Ovary (tissue), 9 donors: ENCODE results near the gene FUCA2. TPM values are rescaled to one million over a fixed set of nuclear protein-coding genes. Genes with fewer than 3 reads are reported as not detected.

Experiments used
- DNase-seq, 5 donors: peaks; one replicate each; pipeline ENCODE4 v3.0.0-alpha.2; 2019 to 2020
- H3K27ac ChIP-seq, 2 donors: fragments of 200-600 bp; one replicate each; pipeline versions ENCODE4 v1.5.1 to v1.8.0; 2019 to 2022
- H3K27me3 ChIP-seq: fragments of 200-600 bp; one replicate; pipeline ENCODE4 v1.8.0; 2022
- H3K36me3 ChIP-seq: fragments of 200-600 bp; sonication (generic); one replicate; pipeline ENCODE4 v1.5.1; 2019
- H3K4me1 ChIP-seq: one replicate; pipeline ENCODE4 v1.8.1; 2013; ENCODE audit warnings: mild to moderate bottlenecking, moderate library complexity; ENCODE audit not compliant: insufficient read depth
- H3K4me3 ChIP-seq: fragments of 200-600 bp; sonication (generic); one replicate; pipeline ENCODE4 v1.5.1; 2017
- H3K9me3 ChIP-seq, 2 donors: fragments of 200-600 bp in 1 of 2; sonication (generic) in 1 of 2; one replicate each; pipeline versions ENCODE4 v1.5.1 to v1.8.1; 2013 to 2019; ENCODE audit warnings: mild to moderate bottlenecking in 1 of 2, moderate library complexity in 1 of 2
- CTCF ChIP-seq, 3 donors: fragments of 450-650 bp in 2 of 3; fragments of 200-600 bp in 1 of 3; IDR thresholded peaks; one replicate each; pipeline versions ENCODE4 v1.5.1 to v1.8.0; 2016 to 2022; ENCODE audit warnings: antibody characterized with exemption in 3 of 3, mild to moderate bottlenecking in 1 of 3
- EP300 ChIP-seq: sonication (generic); formaldehyde crosslinking; IDR thresholded peaks from one replicate; pipeline ENCODE4 v1.6.1; 2017; ENCODE audit warnings: antibody characterized with exemption
- POLR2A ChIP-seq: fragments of 450-650 bp; IDR thresholded peaks from one replicate; pipeline ENCODE4 v1.6.1; 2017; ENCODE audit warnings: antibody characterized with exemption, mild to moderate bottlenecking, moderate library complexity
- WGBS, 3 donors: extraction: QIAGEN DNeasy Blood & Tissue Kit in 1 of 3; methylation state at CpG; one replicate each; pipeline versions ENCODE4 v1.1.5 to v1.1.7; 2013 to 2017; 5-methylcytosine and 5-hydroxymethylcytosine counted together
- intact Hi-C, 4 donors: fragments of 100-400 bp; cut with DNase I; formaldehyde crosslinking; loops; one replicate each; pipeline versions ENCODE4 v1.11.0 to v1.15.1; 2022 to 2023
- polyA plus RNA-seq, 2 donors: library from polyadenylated mRNA; stranded (reverse); fragments of 200-250 nt in 1 of 2; fragments of 350-450 nt in 1 of 2; fragmentation: Illumina TruSeq in 1 of 2; extraction: RNeasy Lipid Tissue Mini Kit (QIAGEN cat#74804) in 1 of 2; gene quantifications; one replicate each; pipeline ENCODE4 v1.2.3, GENCODE V29; 2013 to 2014
- total RNA-seq, 7 donors: library from RNA; depleted of rRNA in 2 of 7; stranded (reverse); fragments of >200 nt in 2 of 7; fragmentation: NEBNext Ultra II Directional in 3 of 7; extraction: Animal tissue kit (Norgen Biotek cat#: 25700) in 3 of 7; gene quantifications; one replicate each; pipeline versions ENCODE4 v1.1.0 to v1.2.4, GENCODE V29; 2016 to 2023
- donor health status: DM: no; HTN: no; CAD: no; lungs with moderate emphysema.
- donor health status: DM: no; HTN: no; CAD: no.
- donor health status: Bipolar disorder and iron deficiency.
- donor health status: DM: yes; HTN: yes; CAD: no.
- donor health status: DM: no; HTN: no; CAD: no.
- donor health status: DM: yes; HTN: yes; CAD: no.

The FUCA2 gene
- total and polyA plus RNA-seq, 9 donors: 23.2 to 68.1 (median 44.8) TPM

GRCh38 chr6:143525356-143525755, 13.8 kb upstream of the FUCA2 start:
- no peak for TF ChIP-seq EP300
- TF ChIP-seq POLR2A: no peak
- no peak for TF ChIP-seq CTCF (IDR thresholded peaks at IDR 0.05)
- Histone ChIP-seq H3K27me3 (no peaks in the 10 kb centered on the region), H3K36me3 (no peaks in the 10 kb centered on the region), H3K4me3 (no peak overlapping the region), H3K9me3 (no peaks in the 10 kb centered on the region), H3K4me1 (no peaks in the 10 kb centered on the region), H3K27ac (no peak overlapping the region)
- no peak for DNase-seq
- WGBS, 3 donors: 89 to 96% (median 92%) methylated on average over 1 of the region's 1 CpG
- intact Hi-C loops: no loop called here

- no peaks in the 10 kb centered on the region for H3K9me3 ChIP-seq
- H3K27me3 ChIP-seq: no peaks in the 10 kb centered on the region
- WGBS, 3 donors: 84 to 88% (median 87%) methylated on average over 8 of the region's 8 CpGs
- no peaks in the 10 kb centered on the region for H3K36me3 ChIP-seq
- no peak for DNase-seq
- no peak for TF ChIP-seq POLR2A
- TF ChIP-seq CTCF (IDR thresholded peaks at IDR 0.05): no peak
- no peak for TF ChIP-seq EP300
- H3K4me1 ChIP-seq: no peaks in the 10 kb centered on the region
- H3K27ac ChIP-seq: no peak overlapping the region
- intact Hi-C loops: no loop called here
- H3K4me3 ChIP-seq: no peak overlapping the region
These were observed 10.6 kb upstream of the FUCA2 start for GRCh38 chr6:143522039-143522600.

GRCh38 chr6:143517447-143517773, 5.9 kb upstream of the FUCA2 start:
- DNase-seq: no peak
- Histone ChIP-seq H3K4me3 (no peak overlapping the region), H3K27ac (no peak overlapping the region), H3K27me3 (no peaks in the 10 kb centered on the region), H3K9me3 (no peaks in the 10 kb centered on the region), H3K4me1 (peaks cover 6% of the 10 kb centered on the region), H3K36me3 (no peaks in the 10 kb centered on the region)
- no peak for TF ChIP-seq EP300
- intact Hi-C loops: no loop called here
- 49 to 62% (median 56%) methylated on average over 3 of the region's 3 CpGs for WGBS, 3 donors

GRCh38 chr6:143516690-143517446, 5.3 kb upstream of the FUCA2 start:
- no peak for DNase-seq
- H3K36me3 ChIP-seq: no peaks in the 10 kb centered on the region
- no peak overlapping the region for H3K27ac ChIP-seq
- no peaks in the 10 kb centered on the region for H3K27me3 ChIP-seq
- intact Hi-C loops: no loop called here
- H3K9me3 ChIP-seq: no peaks in the 10 kb centered on the region
- TF ChIP-seq EP300 (no peak), POLR2A (no peak), CTCF (IDR thresholded peaks at IDR 0.05) (no peak)
- WGBS, 3 donors: 61 to 62% (median 62%) methylated on average over 2 of the region's 2 CpGs
- peaks cover 6% of the 10 kb centered on the region for H3K4me1 ChIP-seq
- no peak overlapping the region for H3K4me3 ChIP-seq

- H3K9me3 ChIP-seq: no peaks in the 10 kb centered on the region
- intact Hi-C loops: no loop called here
- no peak overlapping the region for H3K4me3 ChIP-seq
- H3K4me1 ChIP-seq: peaks cover 6% of the 10 kb centered on the region
- DNase-seq: no peak
- TF ChIP-seq CTCF (IDR thresholded peaks at IDR 0.05) (no peak), EP300 (no peak), POLR2A (no peak)
- no peaks in the 10 kb centered on the region for H3K27me3 ChIP-seq
- no peak overlapping the region for H3K27ac ChIP-seq
- no peaks in the 10 kb centered on the region for H3K36me3 ChIP-seq
- WGBS, 3 donors: 74 to 87% (median 78%) methylated on average over 7 of the region's 7 CpGs
These were observed 4.3 kb upstream of the FUCA2 start for GRCh38 chr6:143515766-143516355.
